DOHH2 (cell line): ENCODE measurements around the gene TIMM21.

Source experiments
- EZH2phosphoT487 ChIP-seq: fragments of 200-600 bp; sonication (generic); IDR thresholded peaks from 2 replicates; pipeline ENCODE4 v1.6.1; 2017; ENCODE audit warnings: borderline replicate concordance, mild to moderate bottlenecking, antibody characterized with exemption, low read length, moderate library complexity, mixed read lengths
- TF ChIP-seq, protein P1 (sequence below): fragments of 200-600 bp; sonication (generic); IDR thresholded peaks from one replicate; pipeline ENCODE4 v1.5.1; 2014; ENCODE audit warnings: antibody characterized with exemption, mild to moderate bottlenecking, low read depth, low read length; ENCODE audit not compliant: poor library complexity, severe bottlenecking

DNA sequence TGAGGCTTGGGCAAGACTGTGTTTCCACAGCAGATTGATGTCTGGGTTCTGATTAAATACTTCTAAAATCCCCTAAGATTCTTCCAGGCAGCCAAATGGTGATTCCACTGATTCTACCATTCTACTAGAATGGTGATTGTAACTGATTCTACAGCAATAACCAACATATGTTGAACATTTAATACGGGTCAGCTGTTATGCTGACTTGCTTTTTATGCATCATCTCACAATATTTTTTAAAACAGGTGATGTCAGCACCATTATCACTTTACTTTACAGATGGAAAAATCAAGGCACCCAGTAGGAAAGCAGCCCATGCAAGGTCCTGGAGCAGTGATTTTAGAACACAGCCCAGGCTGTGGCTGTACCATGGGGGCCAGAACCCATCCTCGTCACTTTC lies 37.5 kb downstream of the TIMM21 start:
- TF ChIP-seq, protein P1, sequence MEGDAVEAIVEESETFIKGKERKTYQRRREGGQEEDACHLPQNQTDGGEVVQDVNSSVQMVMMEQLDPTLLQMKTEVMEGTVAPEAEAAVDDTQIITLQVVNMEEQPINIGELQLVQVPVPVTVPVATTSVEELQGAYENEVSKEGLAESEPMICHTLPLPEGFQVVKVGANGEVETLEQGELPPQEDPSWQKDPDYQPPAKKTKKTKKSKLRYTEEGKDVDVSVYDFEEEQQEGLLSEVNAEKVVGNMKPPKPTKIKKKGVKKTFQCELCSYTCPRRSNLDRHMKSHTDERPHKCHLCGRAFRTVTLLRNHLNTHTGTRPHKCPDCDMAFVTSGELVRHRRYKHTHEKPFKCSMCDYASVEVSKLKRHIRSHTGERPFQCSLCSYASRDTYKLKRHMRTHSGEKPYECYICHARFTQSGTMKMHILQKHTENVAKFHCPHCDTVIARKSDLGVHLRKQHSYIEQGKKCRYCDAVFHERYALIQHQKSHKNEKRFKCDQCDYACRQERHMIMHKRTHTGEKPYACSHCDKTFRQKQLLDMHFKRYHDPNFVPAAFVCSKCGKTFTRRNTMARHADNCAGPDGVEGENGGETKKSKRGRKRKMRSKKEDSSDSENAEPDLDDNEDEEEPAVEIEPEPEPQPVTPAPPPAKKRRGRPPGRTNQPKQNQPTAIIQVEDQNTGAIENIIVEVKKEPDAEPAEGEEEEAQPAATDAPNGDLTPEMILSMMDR, result no peak
- no peak for TF ChIP-seq EZH2phosphoT487
